Activated naive CD4-positive, alpha-beta T cell treated with anti-CD3 and anti-CD28 coated beads, Interleukin-2, amount 10 ng/mL, durations not matched to agents 7 days and 5 days (primary cell): ENCODE measurements around the gene MARCHF5.
A peak's percentile ranks its signal among the peaks of the same experiment; 100 is the strongest.

ENCODE experiments used
- CTCF ChIA-PET: fragments of 350-600 bp; sonication (Branson Sonifier 250); formaldehyde crosslinking; loops from one replicate; lab custom pipeline; 2021; ENCODE audit warnings: antibody characterized with exemption; lab: Charles Lee
- DNase-seq: peaks from one replicate; pipeline ENCODE4 v3.0.0-alpha.2; 2020
- H3K27ac Mint-ChIP-seq: one replicate; pipeline ENCODE4 v1.8.0; 2021; ENCODE audit warnings: mild to moderate bottlenecking, moderate library complexity, mixed read lengths
- H3K27me3 Mint-ChIP-seq: one replicate; pipeline ENCODE4 v1.8.0; 2021; ENCODE audit warnings: mild to moderate bottlenecking, mixed read lengths
- H3K36me3 Mint-ChIP-seq: one replicate; pipeline ENCODE4 v1.8.0; 2021; ENCODE audit warnings: mixed read lengths
- H3K4me1 Mint-ChIP-seq: one replicate; pipeline ENCODE4 v1.8.0; 2021; ENCODE audit warnings: mixed read lengths
- H3K4me3 Mint-ChIP-seq: one replicate; pipeline ENCODE4 v1.8.0; 2021; ENCODE audit warnings: mild to moderate bottlenecking, moderate library complexity, mixed read lengths
- H3K9me3 Mint-ChIP-seq: one replicate; pipeline ENCODE4 v1.8.0; 2021; ENCODE audit warnings: mixed read lengths

MARCHF5 gene

GRCh38 chr10:92290837-92291615 is at the start of gene MARCHF5, which contains the start of gene CPEB3:
Gene MARCHF5, plus strand, starts transcription at chr10:92291167. Its CDS starts 328 bp downstream, at chr10:92291495.
Gene CPEB3, minus strand, starts transcription at chr10:92291078. Its CDS starts 50,728 bp downstream, at chr10:92240350.
- Mint-ChIP-seq H3K27ac (peak within 1 kb of the TSS; percentile 83), H3K36me3 (peaks cover 14% of the 10 kb centered on the region), H3K27me3 (peaks cover 4% of the 10 kb centered on the region), H3K9me3 (no peaks in the 10 kb centered on the region), H3K4me1 (peaks cover 30% of the 10 kb centered on the region), H3K4me3 (peak within 1 kb of the TSS; percentile 95)
- DNase-seq = peak; percentile 96
- CTCF ChIA-PET = interaction anchor here (0.8 to 5.9 kb wide), 4 partner anchors 10 to 300 kb away, joined by 3 to 44 read pairs (median 4); no protein-coding TSS in a partner anchor

GRCh38 chr10:92241501-92241900 is 49.5 kb upstream of the MARCHF5 start:
- Mint-ChIP-seq H3K9me3 (no peaks in the 10 kb centered on the region), H3K4me1 (peaks cover 32% of the 10 kb centered on the region), H3K36me3 (peaks cover 16% of the 10 kb centered on the region), H3K4me3 (peak overlapping the region; percentile 86), H3K27me3 (peaks cover 37% of the 10 kb centered on the region), H3K27ac (no peak overlapping the region)
- CTCF ChIA-PET = no interaction called here
- DNase-seq = no peak

- CTCF ChIA-PET = no interaction called here
- Mint-ChIP-seq H3K27me3 (peaks cover 37% of the 10 kb centered on the region), H3K36me3 (peaks cover 13% of the 10 kb centered on the region), H3K9me3 (no peaks in the 10 kb centered on the region), H3K27ac (no peak overlapping the region), H3K4me3 (peak overlapping the region; percentile 38), H3K4me1 (peaks cover 32% of the 10 kb centered on the region)
- DNase-seq = no peak
These were observed 48.6 kb upstream of the MARCHF5 start for GRCh38 chr10:92242380-92242779.

- no peaks in the 10 kb centered on the region for H3K9me3 Mint-ChIP-seq
- no peak overlapping the region for H3K27ac Mint-ChIP-seq
- H3K4me3 Mint-ChIP-seq = peak overlapping the region; percentile 16
- H3K4me1 Mint-ChIP-seq = peaks cover 31% of the 10 kb centered on the region
- CTCF ChIA-PET = no interaction called here
- peaks cover 35% of the 10 kb centered on the region for H3K27me3 Mint-ChIP-seq
- peaks cover 12% of the 10 kb centered on the region for H3K36me3 Mint-ChIP-seq
- peak; percentile 43 for DNase-seq
These were observed 47.9 kb upstream of the MARCHF5 start for GRCh38 chr10:92242910-92243671.

- CTCF ChIA-PET = interaction anchor here (0.6 kb wide), 1 partner anchor 28 kb away, joined by 3 read pairs; no protein-coding TSS in a partner anchor
- H3K9me3 Mint-ChIP-seq = no peaks in the 10 kb centered on the region
- no peak for DNase-seq
- H3K36me3 Mint-ChIP-seq = peaks cover 3% of the 10 kb centered on the region
- no peak overlapping the region for H3K27ac Mint-ChIP-seq
- H3K27me3 Mint-ChIP-seq = peaks cover 23% of the 10 kb centered on the region
- no peak overlapping the region for H3K4me3 Mint-ChIP-seq
- H3K4me1 Mint-ChIP-seq = peaks cover 23% of the 10 kb centered on the region
These were observed 46.2 kb upstream of the MARCHF5 start for GRCh38 chr10:92244796-92245195.

- Mint-ChIP-seq H3K4me3 (no peak overlapping the region), H3K9me3 (no peaks in the 10 kb centered on the region), H3K36me3 (no peaks in the 10 kb centered on the region), H3K27me3 (no peaks in the 10 kb centered on the region), H3K27ac (no peak overlapping the region), H3K4me1 (no peaks in the 10 kb centered on the region)
- DNase-seq = no peak
- CTCF ChIA-PET = no interaction called here
These were observed 42.4 kb upstream of the MARCHF5 start for GRCh38 chr10:92248566-92248965.

- CTCF ChIA-PET = no interaction called here
These were observed 27.6 kb upstream of the MARCHF5 start for GRCh38 chr10:92263396-92263795.

GRCh38 chr10:92264249-92264648 is 26.7 kb upstream of the MARCHF5 start:
- Mint-ChIP-seq H3K4me3 (no peak overlapping the region), H3K4me1 (peaks cover 4% of the 10 kb centered on the region), H3K27me3 (no peaks in the 10 kb centered on the region), H3K9me3 (no peaks in the 10 kb centered on the region), H3K27ac (no peak overlapping the region), H3K36me3 (peaks cover 2% of the 10 kb centered on the region)
- CTCF ChIA-PET = no interaction called here
- no peak for DNase-seq

More at GRCh38 chr10:92263396-92263795, 27.6 kb upstream of the MARCHF5 start:
- Mint-ChIP-seq H3K4me3 (no peak overlapping the region), H3K36me3 (peaks cover 2% of the 10 kb centered on the region), H3K27me3 (no peaks in the 10 kb centered on the region), H3K4me1 (peaks cover 4% of the 10 kb centered on the region), H3K9me3 (no peaks in the 10 kb centered on the region), H3K27ac (no peak overlapping the region)
- DNase-seq = no peak

GRCh38 chr10:92265687-92266258 is 25.2 kb upstream of the MARCHF5 start:
- no peak overlapping the region for H3K27ac Mint-ChIP-seq
- no peaks in the 10 kb centered on the region for H3K27me3 Mint-ChIP-seq
- no peak for DNase-seq
- H3K4me3 Mint-ChIP-seq = no peak overlapping the region
- H3K9me3 Mint-ChIP-seq = no peaks in the 10 kb centered on the region
- H3K36me3 Mint-ChIP-seq = peaks cover 4% of the 10 kb centered on the region
- CTCF ChIA-PET = interaction anchor here (0.7 kb wide), 1 partner anchor 86 kb away, joined by 3 read pairs; no protein-coding TSS in a partner anchor
- peaks cover 4% of the 10 kb centered on the region for H3K4me1 Mint-ChIP-seq

GRCh38 chr10:92267343-92267742 is 23.6 kb upstream of the MARCHF5 start:
- no peak for DNase-seq
- CTCF ChIA-PET = no interaction called here
- Mint-ChIP-seq H3K36me3 (peaks cover 4% of the 10 kb centered on the region), H3K9me3 (no peaks in the 10 kb centered on the region), H3K4me1 (peaks cover 4% of the 10 kb centered on the region), H3K27ac (no peak overlapping the region), H3K4me3 (no peak overlapping the region), H3K27me3 (no peaks in the 10 kb centered on the region)

- Mint-ChIP-seq H3K27me3 (no peaks in the 10 kb centered on the region), H3K4me3 (no peak overlapping the region), H3K36me3 (peaks cover 4% of the 10 kb centered on the region), H3K4me1 (peaks cover 4% of the 10 kb centered on the region), H3K27ac (no peak overlapping the region), H3K9me3 (no peaks in the 10 kb centered on the region)
- no peak for DNase-seq
- CTCF ChIA-PET = no interaction called here
These were observed 22.2 kb upstream of the MARCHF5 start for GRCh38 chr10:92268748-92269147.

GRCh38 chr10:92274071-92274470 is 16.9 kb upstream of the MARCHF5 start:
- Mint-ChIP-seq H3K36me3 (peaks cover 3% of the 10 kb centered on the region), H3K9me3 (no peaks in the 10 kb centered on the region), H3K27me3 (no peaks in the 10 kb centered on the region), H3K27ac (no peak overlapping the region), H3K4me1 (no peaks in the 10 kb centered on the region), H3K4me3 (no peak overlapping the region)
- no peak for DNase-seq
- CTCF ChIA-PET = no interaction called here

- peaks cover 2% of the 10 kb centered on the region for H3K36me3 Mint-ChIP-seq
- CTCF ChIA-PET = interaction anchor here (0.6 to 2.3 kb wide), 2 partner anchors 11 to 179 kb away, joined by 3 to 5 read pairs; no protein-coding TSS in a partner anchor
- no peak for DNase-seq
- no peak overlapping the region for H3K27ac Mint-ChIP-seq
- no peak overlapping the region for H3K4me3 Mint-ChIP-seq
- peaks cover 5% of the 10 kb centered on the region for H3K4me1 Mint-ChIP-seq
- no peaks in the 10 kb centered on the region for H3K27me3 Mint-ChIP-seq
- no peaks in the 10 kb centered on the region for H3K9me3 Mint-ChIP-seq
These were observed 11.8 kb upstream of the MARCHF5 start for GRCh38 chr10:92278996-92279696.
